Cardiac muscle cell (in vitro differentiated cells and primary cell): ENCODE results near the gene AAGAB. TPM values are rescaled to one million over a fixed set of nuclear protein-coding genes. Genes with fewer than 3 reads are reported as not detected.

Experiments used
- DNase-seq, 2 donors: peaks; one replicate each; pipeline versions ENCODE4 v3.0.0 to v3.0.0-alpha.2; 2010 to 2017; ENCODE audit warnings: low read depth in 1 of 2, low spot score in 1 of 2
- H3K27ac ChIP-seq: fragments of 200-600 bp; sonication (generic); 2 replicates; pipeline ENCODE4 v1.5.1; 2016
- H3K27me3 ChIP-seq: fragments of 200-600 bp; sonication (generic); 2 replicates; pipeline ENCODE4 v1.6.0; 2016; ENCODE audit warnings: control low read depth
- H3K36me3 ChIP-seq: fragments of 200-600 bp; sonication (generic); 2 replicates; pipeline ENCODE4 v1.5.1; 2016; ENCODE audit warnings: control low read depth
- H3K4me1 ChIP-seq: fragments of 200-600 bp; sonication (generic); 2 replicates; pipeline ENCODE4 v1.8.1; 2017; ENCODE audit warnings: low read depth, mild to moderate bottlenecking, mixed run types
- H3K4me3 ChIP-seq: fragments of 200-600 bp; sonication (generic); 2 replicates; pipeline ENCODE4 v1.5.1; 2016; ENCODE audit warnings: mild to moderate bottlenecking
- H3K9me3 ChIP-seq: fragments of 200-600 bp; sonication (generic); 2 replicates; pipeline ENCODE4 v1.5.1; 2017; ENCODE audit warnings: low read depth, mild to moderate bottlenecking, control low read depth
- polyA plus RNA-seq: library from polyadenylated mRNA; unstranded; fragments of >200 nt; fragmentation: Nextera tagmentation; extraction: Ambion mirVana; gene quantifications from 2 replicates; pipeline ENCODE4 v1.2.1, GENCODE V29; 2016
- total RNA-seq: library from RNA; depleted of rRNA; stranded (reverse); fragments of >200 nt; gene quantifications from 2 replicates; pipeline ENCODE4 v1.2.3, GENCODE V29; 2016
- TF ChIP-seq, protein P1 (sequence below): IDR thresholded peaks from 2 replicates; pipeline ENCODE4 v1.5.1; 2012; ENCODE audit warnings: low read depth, mild to moderate bottlenecking, low read length

AAGAB gene
- total and polyA plus RNA-seq, 2 experiments from 2014 or later, result 27.8 to 45.3 TPM

DNA sequence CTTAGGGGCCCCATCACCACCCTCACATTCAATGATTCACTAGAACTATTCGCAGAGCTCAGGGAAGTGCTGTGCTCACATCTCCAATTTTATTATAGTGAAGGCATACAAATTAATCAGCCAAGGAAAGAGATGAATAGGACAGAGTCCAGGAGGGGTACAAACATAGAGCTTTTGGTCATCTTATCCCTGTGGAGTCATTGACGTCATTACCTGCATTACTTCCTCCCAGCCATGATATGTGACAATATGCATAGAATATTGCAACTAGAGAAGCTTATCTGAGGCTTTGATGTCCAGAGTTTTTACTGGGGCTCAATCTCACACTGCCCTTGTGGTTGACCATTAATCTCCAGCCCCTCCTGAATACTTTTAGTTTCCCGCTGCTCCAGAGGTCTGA is 1.6 kb upstream of the AAGAB start:
- Histone ChIP-seq H3K9me3 (no peaks in the 10 kb centered on the region), H3K36me3 (no peaks in the 10 kb centered on the region), H3K27ac (no peak overlapping the region), H3K27me3 (no peaks in the 10 kb centered on the region), H3K4me3 (no peak overlapping the region), H3K4me1 (peaks cover 9% of the 10 kb centered on the region)
- DNase-seq, result no peak
- TF ChIP-seq, protein P1, sequence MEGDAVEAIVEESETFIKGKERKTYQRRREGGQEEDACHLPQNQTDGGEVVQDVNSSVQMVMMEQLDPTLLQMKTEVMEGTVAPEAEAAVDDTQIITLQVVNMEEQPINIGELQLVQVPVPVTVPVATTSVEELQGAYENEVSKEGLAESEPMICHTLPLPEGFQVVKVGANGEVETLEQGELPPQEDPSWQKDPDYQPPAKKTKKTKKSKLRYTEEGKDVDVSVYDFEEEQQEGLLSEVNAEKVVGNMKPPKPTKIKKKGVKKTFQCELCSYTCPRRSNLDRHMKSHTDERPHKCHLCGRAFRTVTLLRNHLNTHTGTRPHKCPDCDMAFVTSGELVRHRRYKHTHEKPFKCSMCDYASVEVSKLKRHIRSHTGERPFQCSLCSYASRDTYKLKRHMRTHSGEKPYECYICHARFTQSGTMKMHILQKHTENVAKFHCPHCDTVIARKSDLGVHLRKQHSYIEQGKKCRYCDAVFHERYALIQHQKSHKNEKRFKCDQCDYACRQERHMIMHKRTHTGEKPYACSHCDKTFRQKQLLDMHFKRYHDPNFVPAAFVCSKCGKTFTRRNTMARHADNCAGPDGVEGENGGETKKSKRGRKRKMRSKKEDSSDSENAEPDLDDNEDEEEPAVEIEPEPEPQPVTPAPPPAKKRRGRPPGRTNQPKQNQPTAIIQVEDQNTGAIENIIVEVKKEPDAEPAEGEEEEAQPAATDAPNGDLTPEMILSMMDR, result no peak

DNA sequence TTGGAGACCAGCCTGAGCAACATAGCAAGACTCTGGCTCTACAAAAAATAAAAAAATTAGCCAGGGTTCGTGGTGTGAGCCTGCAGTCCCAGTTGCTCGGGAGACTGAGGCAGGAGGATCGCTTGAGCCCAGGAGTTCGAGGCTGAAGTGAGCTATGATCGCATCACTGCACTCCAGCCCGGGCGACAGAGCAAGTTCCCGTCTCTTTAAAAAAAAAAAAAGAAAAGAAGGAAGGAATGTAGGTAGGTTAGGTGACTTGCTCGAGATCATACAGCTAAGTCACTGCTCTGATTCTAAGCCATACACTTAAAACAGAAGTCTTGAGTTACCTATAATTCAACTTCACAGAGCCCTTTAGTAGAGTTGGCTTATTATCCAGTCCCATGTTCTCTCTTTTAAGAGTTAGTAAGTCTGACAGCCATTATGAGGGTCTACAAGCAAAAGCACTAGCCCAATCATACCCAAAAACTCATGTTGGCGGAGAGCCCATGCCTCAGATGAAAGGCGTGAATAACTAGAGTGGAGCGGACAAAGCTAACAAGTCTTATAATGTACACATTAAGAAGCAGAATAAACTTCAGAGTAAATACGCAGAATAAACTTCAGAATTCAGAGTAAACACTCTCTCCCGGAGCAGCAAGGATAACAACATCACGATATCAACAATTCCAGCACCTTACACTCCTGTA is 768 bp downstream of the AAGAB start:
- H3K4me3 ChIP-seq, result peak overlapping the region; percentile 87
- H3K27me3 ChIP-seq, result no peaks in the 10 kb centered on the region
- peak in 1 of 2 donors; percentile 29 for DNase-seq
- TF ChIP-seq, protein P1, result no peak
- H3K9me3 ChIP-seq, result no peaks in the 10 kb centered on the region
- H3K4me1 ChIP-seq, result peaks cover 5% of the 10 kb centered on the region
- H3K27ac ChIP-seq, result peak overlapping the region; percentile 86
- no peaks in the 10 kb centered on the region for H3K36me3 ChIP-seq

DNA sequence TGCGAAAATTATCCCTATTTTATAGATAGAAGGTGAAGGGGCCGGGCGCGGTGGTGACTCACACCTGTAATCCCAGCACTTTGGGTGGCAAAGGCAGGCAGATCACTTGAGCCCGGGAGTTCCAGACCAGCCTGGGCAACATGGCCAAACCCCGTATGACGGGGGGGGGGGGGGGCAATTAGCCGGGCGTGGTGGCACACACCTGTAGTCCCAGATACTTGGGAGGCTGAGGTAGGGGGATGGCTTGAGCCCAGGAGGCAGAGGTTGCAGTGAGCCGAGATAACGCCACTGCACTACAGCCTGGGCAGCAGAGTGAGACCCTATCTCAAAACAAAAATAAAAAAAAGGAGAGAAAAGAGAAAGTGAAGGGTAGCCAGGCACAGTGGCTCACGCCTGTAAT is 1.4 kb downstream of the AAGAB start:
- no peak overlapping the region for H3K27ac ChIP-seq
- no peaks in the 10 kb centered on the region for H3K36me3 ChIP-seq
- peak overlapping the region; percentile 87 for H3K4me3 ChIP-seq
- peaks cover 5% of the 10 kb centered on the region for H3K4me1 ChIP-seq
- TF ChIP-seq, protein P1, result no peak
- no peaks in the 10 kb centered on the region for H3K27me3 ChIP-seq
- no peak for DNase-seq
- H3K9me3 ChIP-seq, result no peaks in the 10 kb centered on the region

DNA sequence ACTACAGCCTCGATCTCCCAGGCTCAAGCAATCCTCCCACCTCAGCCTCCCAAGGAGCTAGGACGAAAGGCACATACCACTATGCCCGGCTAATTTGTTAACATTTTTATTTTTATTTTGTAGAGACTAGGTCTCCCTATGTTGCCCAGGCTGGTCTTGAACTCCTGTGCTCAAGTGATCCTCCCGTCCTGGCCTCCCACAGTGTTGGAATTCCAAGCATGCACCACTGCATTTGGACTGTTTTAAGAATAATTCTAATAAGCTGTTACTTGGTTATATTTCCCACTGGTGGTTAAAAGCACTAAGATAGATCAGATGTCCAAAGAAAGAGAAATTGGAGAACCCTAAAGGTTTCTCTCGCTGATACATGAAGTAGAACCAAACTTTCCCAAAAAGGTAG is 3.1 kb downstream of the AAGAB start:
- TF ChIP-seq, protein P1, result no peak
- DNase-seq, result no peak
- H3K4me3 ChIP-seq, result no peak overlapping the region
- no peaks in the 10 kb centered on the region for H3K9me3 ChIP-seq
- no peaks in the 10 kb centered on the region for H3K36me3 ChIP-seq
- H3K27ac ChIP-seq, result no peak overlapping the region
- H3K4me1 ChIP-seq, result peaks cover 5% of the 10 kb centered on the region
- no peaks in the 10 kb centered on the region for H3K27me3 ChIP-seq

DNA sequence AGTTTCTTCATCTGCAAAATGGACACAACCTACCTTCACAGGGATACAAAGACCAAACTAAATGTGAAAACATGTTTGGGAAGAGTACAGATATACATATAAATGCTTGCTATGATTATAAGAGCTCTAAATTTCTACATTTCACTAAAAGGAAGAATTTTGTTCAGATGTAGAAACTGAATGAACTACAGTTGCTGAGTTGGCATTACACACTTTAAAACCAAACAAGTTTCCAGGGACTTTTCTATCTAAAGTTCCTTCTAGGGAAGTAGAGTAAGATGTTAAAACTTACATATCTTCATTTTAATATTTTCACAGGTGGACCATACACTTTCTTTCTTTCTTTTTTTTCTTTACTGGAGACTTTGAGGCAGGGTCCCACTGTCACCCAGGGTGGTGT is 4.6 kb downstream of the AAGAB start:
- Histone ChIP-seq H3K4me1 (peaks cover 5% of the 10 kb centered on the region), H3K27ac (no peak overlapping the region), H3K27me3 (no peaks in the 10 kb centered on the region), H3K4me3 (no peak overlapping the region), H3K36me3 (no peaks in the 10 kb centered on the region), H3K9me3 (no peaks in the 10 kb centered on the region)
- DNase-seq, result no peak
- TF ChIP-seq, protein P1, result no peak
